Activated T-helper 2 cell treated with anti-CD3 and anti-CD28 coated beads, Interferon-gamma antibody, Interleukin-2, Interleukin-4, amounts not matched to agents 10 μg/mL and 5 μg/mL and 100 μg/mL, durations not matched to agents 14 hours and 24 hours and 36 hours (primary cell): ENCODE results near the gene AKT1. TPM values are rescaled to one million over a fixed set of nuclear protein-coding genes. Genes with fewer than 3 reads are reported as not detected.
A peak's percentile ranks its signal among the peaks of the same experiment; 100 is the strongest.
"Not testable (repeated sequence)": the region's sequence is repeated elsewhere in the genome, so short reads cannot be mapped to it uniquely, and the experiment has no call there.

Source experiments
- DNase-seq: peaks from one replicate; pipeline ENCODE4 v3.0.0; 2021; ENCODE audit warnings: low spot score
- H3K27ac Mint-ChIP-seq: one replicate; pipeline ENCODE4 v1.8.0; 2021; ENCODE audit warnings: mixed read lengths
- H3K27me3 Mint-ChIP-seq: one replicate; pipeline ENCODE4 v1.8.0; 2021; ENCODE audit warnings: low read depth, mixed read lengths
- H3K36me3 Mint-ChIP-seq: one replicate; pipeline ENCODE4 v1.8.0; 2021; ENCODE audit warnings: low read depth, mixed read lengths
- H3K4me1 Mint-ChIP-seq: one replicate; pipeline ENCODE4 v1.8.0; 2021; ENCODE audit warnings: low read depth, mixed read lengths
- H3K4me3 Mint-ChIP-seq: one replicate; pipeline ENCODE4 v1.8.0; 2021; ENCODE audit warnings: low read depth, mild to moderate bottlenecking, moderate library complexity, mixed read lengths
- H3K9me3 Mint-ChIP-seq: one replicate; pipeline ENCODE4 v1.8.0; 2021; ENCODE audit warnings: mixed read lengths
- intact Hi-C: fragments of 100-400 bp; cut with micrococcal nuclease; formaldehyde crosslinking; loops from one replicate; pipeline ENCODE4 v1.15.1; 2023
- total RNA-seq: library from RNA; stranded (reverse); gene quantifications from 2 replicates; pipeline ENCODE4 v1.2.3, GENCODE V29; 2022

AKT1 gene
- total RNA-seq, 1 donor from 2014 or later = 145 TPM

GRCh38 chr14:104826189-104826860, 30.8 kb upstream of the AKT1 start:
- peak; percentile 87 for DNase-seq
- H3K27me3 Mint-ChIP-seq = peaks cover 29% of the 10 kb centered on the region
- H3K27ac Mint-ChIP-seq = no peak overlapping the region
- peaks cover 10% of the 10 kb centered on the region for H3K9me3 Mint-ChIP-seq
- peak overlapping the region; percentile 81 for H3K4me3 Mint-ChIP-seq
- H3K4me1 Mint-ChIP-seq = peaks cover 11% of the 10 kb centered on the region
- intact Hi-C loops = loop anchor here (1.0 to 5.0 kb wide), 3 partner anchors 25 to 74 kb away; partner anchors contain the start of genes SIVA1 and ZBTB42
- H3K36me3 Mint-ChIP-seq = peaks cover 5% of the 10 kb centered on the region

- Mint-ChIP-seq H3K4me3 (peak overlapping the region; percentile 81), H3K4me1 (peaks cover 11% of the 10 kb centered on the region), H3K9me3 (peaks cover 10% of the 10 kb centered on the region), H3K27me3 (peaks cover 29% of the 10 kb centered on the region), H3K27ac (peak overlapping the region; percentile 3), H3K36me3 (peaks cover 5% of the 10 kb centered on the region)
- DNase-seq = no peak
- intact Hi-C loops = no loop called here
Observed at GRCh38 chr14:104824353-104824997, 28.9 kb upstream of the AKT1 start.

- H3K36me3 Mint-ChIP-seq = peaks cover 5% of the 10 kb centered on the region
- intact Hi-C loops = no loop called here
- DNase-seq = no peak
- no peak overlapping the region for H3K27ac Mint-ChIP-seq
- no peak overlapping the region for H3K4me3 Mint-ChIP-seq
- peaks cover 10% of the 10 kb centered on the region for H3K9me3 Mint-ChIP-seq
- H3K27me3 Mint-ChIP-seq = peaks cover 29% of the 10 kb centered on the region
- H3K4me1 Mint-ChIP-seq = peaks cover 11% of the 10 kb centered on the region
Observed at GRCh38 chr14:104822821-104823615, 27.5 kb upstream of the AKT1 start.

- peaks cover 21% of the 10 kb centered on the region for H3K27me3 Mint-ChIP-seq
- H3K4me1 Mint-ChIP-seq = peaks cover 9% of the 10 kb centered on the region
- peaks cover 11% of the 10 kb centered on the region for H3K36me3 Mint-ChIP-seq
- intact Hi-C loops = no loop called here
- no peak for DNase-seq
- H3K27ac Mint-ChIP-seq = no peak overlapping the region
- peaks cover 10% of the 10 kb centered on the region for H3K9me3 Mint-ChIP-seq
- no peak overlapping the region for H3K4me3 Mint-ChIP-seq
Observed at GRCh38 chr14:104821971-104822608, 26.5 kb upstream of the AKT1 start.

GRCh38 chr14:104821229-104821945, 25.8 kb upstream of the AKT1 start:
- intact Hi-C loops = no loop called here
- Mint-ChIP-seq H3K9me3 (peaks cover 10% of the 10 kb centered on the region), H3K4me3 (no peak overlapping the region), H3K27me3 (peaks cover 19% of the 10 kb centered on the region), H3K36me3 (peaks cover 11% of the 10 kb centered on the region), H3K27ac (no peak overlapping the region), H3K4me1 (peaks cover 9% of the 10 kb centered on the region)
- DNase-seq = no peak

GRCh38 chr14:104820669-104821228, 25.2 kb upstream of the AKT1 start:
- DNase-seq = no peak
- Mint-ChIP-seq H3K4me1 (peaks cover 6% of the 10 kb centered on the region), H3K4me3 (no peak overlapping the region), H3K27ac (no peak overlapping the region), H3K9me3 (peaks cover 10% of the 10 kb centered on the region), H3K27me3 (peaks cover 17% of the 10 kb centered on the region), H3K36me3 (peaks cover 11% of the 10 kb centered on the region)
- intact Hi-C loops = no loop called here

GRCh38 chr14:104819361-104819781, 23.8 kb upstream of the AKT1 start:
- Mint-ChIP-seq H3K27ac (no peak overlapping the region), H3K4me1 (peaks cover 5% of the 10 kb centered on the region), H3K27me3 (peaks cover 6% of the 10 kb centered on the region), H3K36me3 (peaks cover 6% of the 10 kb centered on the region), H3K9me3 (peaks cover 2% of the 10 kb centered on the region), H3K4me3 (no peak overlapping the region)
- no peak for DNase-seq
- intact Hi-C loops = no loop called here

GRCh38 chr14:104818714-104819161, 23.2 kb upstream of the AKT1 start:
- peaks cover 10% of the 10 kb centered on the region for H3K4me1 Mint-ChIP-seq
- no peak for DNase-seq
- no peak overlapping the region for H3K4me3 Mint-ChIP-seq
- intact Hi-C loops = no loop called here
- no peak overlapping the region for H3K27ac Mint-ChIP-seq
- no peaks in the 10 kb centered on the region for H3K9me3 Mint-ChIP-seq
- H3K27me3 Mint-ChIP-seq = peaks cover 1% of the 10 kb centered on the region
- peaks cover 9% of the 10 kb centered on the region for H3K36me3 Mint-ChIP-seq

GRCh38 chr14:104817930-104818713, 22.6 kb upstream of the AKT1 start:
- no peak overlapping the region for H3K27ac Mint-ChIP-seq
- H3K36me3 Mint-ChIP-seq = peaks cover 9% of the 10 kb centered on the region
- DNase-seq = no peak
- no peak overlapping the region for H3K4me3 Mint-ChIP-seq
- intact Hi-C loops = no loop called here
- H3K27me3 Mint-ChIP-seq = no peaks in the 10 kb centered on the region
- peaks cover 12% of the 10 kb centered on the region for H3K4me1 Mint-ChIP-seq
- no peaks in the 10 kb centered on the region for H3K9me3 Mint-ChIP-seq

GRCh38 chr14:104816616-104816884, 21.0 kb upstream of the AKT1 start:
- H3K27ac Mint-ChIP-seq = peak overlapping the region; percentile 89
- intact Hi-C loops = no loop called here

GRCh38 chr14:104814701-104815100, 19.2 kb upstream of the AKT1 start:
- H3K27ac Mint-ChIP-seq, H3K36me3 Mint-ChIP-seq, H3K9me3 Mint-ChIP-seq, H3K27me3 Mint-ChIP-seq, intact Hi-C loops, DNase-seq: not testable (repeated sequence)
- peak overlapping the region; percentile 86 for H3K4me3 Mint-ChIP-seq
- H3K4me1 Mint-ChIP-seq = peaks cover 12% of the 10 kb centered on the region

More at GRCh38 chr14:104816616-104816884, 21.0 kb upstream of the AKT1 start:
- no peak for DNase-seq
- H3K36me3 Mint-ChIP-seq = peaks cover 9% of the 10 kb centered on the region
- no peaks in the 10 kb centered on the region for H3K9me3 Mint-ChIP-seq
- peak overlapping the region; percentile 86 for H3K4me3 Mint-ChIP-seq
- H3K27me3 Mint-ChIP-seq = no peaks in the 10 kb centered on the region
- H3K4me1 Mint-ChIP-seq = peaks cover 12% of the 10 kb centered on the region
